Right hindlimb (tissue), 1 donor: ENCODE results near the gene NCK1.

Experiments
- DNase-seq: peaks from one replicate; pipeline ENCODE4 v3.0.0-alpha.2; 2018

The NCK1 gene

GRCh38 chr3:136861890-136862616 is at the start of gene NCK1:
Gene NCK1, plus strand, starts transcription at chr3:136862208. Its CDS starts 65,794 bp downstream, at chr3:136928002.
- peak; percentile 99 for DNase-seq

DNA sequence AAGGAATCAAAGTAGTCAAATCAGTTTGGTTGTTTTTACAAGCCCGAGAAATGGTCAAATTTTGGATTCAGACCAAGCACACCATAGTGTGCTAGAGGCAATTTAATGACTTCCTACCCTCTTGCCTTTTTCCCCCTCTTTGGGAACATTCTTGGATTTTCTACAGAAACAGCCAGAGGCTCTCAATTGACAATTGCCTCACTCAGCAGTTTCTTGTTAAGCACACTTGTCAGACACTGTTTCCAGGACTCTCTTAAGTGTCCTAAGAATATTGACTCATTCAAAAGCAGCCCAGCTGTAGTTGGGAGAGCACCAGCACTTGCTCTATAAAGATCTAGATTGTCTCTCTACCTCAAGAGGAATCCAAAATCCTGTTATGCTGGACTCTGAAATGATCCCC is 44.6 kb upstream of the NCK1 start:
- DNase-seq, result no peak

- DNase-seq, result peak; percentile 27
Measured at GRCh38 chr3:136818191-136818768, 43.7 kb upstream of the NCK1 start.

DNA sequence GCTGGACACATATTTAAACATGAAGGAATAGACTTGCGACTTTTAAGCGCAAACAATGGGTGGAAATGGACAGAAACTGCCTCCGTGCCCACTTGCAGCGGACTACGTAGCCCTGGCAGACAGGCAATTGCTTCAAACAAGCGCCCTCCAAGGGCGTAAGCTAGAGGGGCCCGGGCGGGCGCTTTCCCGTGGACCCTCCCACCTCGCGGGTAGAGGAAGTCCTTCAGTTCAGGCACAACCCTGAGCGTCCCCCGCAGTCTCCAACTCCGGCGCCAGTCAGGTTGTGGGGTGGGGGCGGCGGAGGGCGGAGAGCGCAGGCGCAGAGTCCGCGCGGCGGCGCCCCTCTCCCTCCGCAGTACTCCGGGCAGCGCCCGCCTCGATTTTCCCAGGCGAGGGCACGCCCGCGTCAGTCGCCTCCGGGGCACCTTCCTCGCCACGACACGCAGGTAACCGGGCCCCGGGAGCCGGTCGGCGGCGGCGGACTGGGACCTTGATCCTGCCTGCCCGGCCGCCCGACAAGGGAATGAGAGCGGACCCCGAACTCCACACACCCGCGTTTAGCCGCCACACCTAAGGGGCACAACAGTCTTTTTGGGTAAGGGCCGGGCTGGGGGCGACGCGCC is 43.1 kb upstream of the NCK1 start, which contains the start of gene SLC35G2:
SLC35G2 (plus strand) TSS at position 358 of the 623 bp plus-strand sequence. CDS start 35,335 bp downstream, outside the sequence.
- DNase-seq, result peak; percentile 75

- DNase-seq, result peak; percentile 54
Measured at GRCh38 chr3:136819392-136819730, 42.6 kb upstream of the NCK1 start.

GRCh38 chr3:136819731-136820679 is 42.0 kb upstream of the NCK1 start:
- DNase-seq, result peak; percentile 64

GRCh38 chr3:136831461-136831860 is 30.5 kb upstream of the NCK1 start:
- no peak for DNase-seq

DNA sequence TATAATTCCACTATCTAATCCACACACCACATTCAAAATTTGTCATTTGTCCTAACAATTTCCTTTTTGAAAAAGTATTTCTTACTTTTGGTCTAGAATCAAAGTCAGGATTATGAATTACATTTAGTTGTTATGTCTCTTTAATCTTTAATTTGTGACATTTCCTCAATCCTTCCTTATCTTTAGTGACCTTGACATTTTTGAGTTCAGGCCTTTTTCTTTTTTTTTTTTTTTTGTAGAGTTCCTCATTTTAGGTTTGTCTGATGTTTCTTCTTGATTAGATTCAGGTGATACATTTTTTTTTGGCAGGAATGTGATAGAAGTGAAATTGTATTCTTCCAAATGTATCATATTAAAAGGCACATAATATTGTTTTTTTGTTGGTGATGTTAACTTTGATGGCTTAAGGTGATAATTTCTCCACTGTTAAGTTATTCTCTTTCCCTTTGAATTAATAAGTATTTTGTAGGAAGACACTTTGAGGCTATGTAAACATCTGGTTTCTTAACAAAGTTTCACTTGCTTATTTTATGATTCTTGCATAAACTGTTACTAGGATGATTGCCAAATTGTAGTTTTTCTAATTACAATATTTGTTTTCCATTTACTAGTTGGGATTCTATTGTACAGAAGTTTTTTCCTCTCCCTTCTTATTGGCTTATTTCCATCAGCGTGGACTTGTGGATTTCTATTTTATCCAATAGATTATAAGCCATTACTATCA is 26.8 kb upstream of the NCK1 start:
- DNase-seq, result no peak

- no peak for DNase-seq
Measured at GRCh38 chr3:136835813-136836510, 26.0 kb upstream of the NCK1 start.

- no peak for DNase-seq
Measured at GRCh38 chr3:136836511-136837156, 25.4 kb upstream of the NCK1 start.

- DNase-seq, result no peak
Measured at GRCh38 chr3:136838641-136839555, 23.1 kb upstream of the NCK1 start.

- DNase-seq, result no peak
Measured at GRCh38 chr3:136839556-136839931, 22.5 kb upstream of the NCK1 start.

DNA sequence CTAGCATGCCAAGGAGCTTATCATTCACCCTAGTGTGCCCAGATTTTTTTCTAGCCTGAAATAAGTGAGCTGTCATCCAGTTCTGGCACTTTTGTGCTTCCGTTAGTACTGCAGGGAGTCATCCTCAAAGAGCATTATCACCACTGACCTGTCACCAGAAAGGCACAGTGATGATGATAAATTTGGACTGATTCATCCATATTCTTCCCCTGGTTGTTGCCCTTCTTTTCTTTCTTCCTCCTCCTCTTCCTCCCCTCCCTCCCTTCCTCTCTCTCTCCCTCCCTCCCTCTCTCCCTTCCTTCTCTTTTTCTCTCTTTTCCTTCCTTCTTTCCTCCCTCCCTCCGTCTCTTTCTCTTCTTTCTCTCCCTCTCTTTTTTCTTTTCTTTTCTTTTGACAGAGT is 21.8 kb upstream of the NCK1 start:
- no peak for DNase-seq

DNA sequence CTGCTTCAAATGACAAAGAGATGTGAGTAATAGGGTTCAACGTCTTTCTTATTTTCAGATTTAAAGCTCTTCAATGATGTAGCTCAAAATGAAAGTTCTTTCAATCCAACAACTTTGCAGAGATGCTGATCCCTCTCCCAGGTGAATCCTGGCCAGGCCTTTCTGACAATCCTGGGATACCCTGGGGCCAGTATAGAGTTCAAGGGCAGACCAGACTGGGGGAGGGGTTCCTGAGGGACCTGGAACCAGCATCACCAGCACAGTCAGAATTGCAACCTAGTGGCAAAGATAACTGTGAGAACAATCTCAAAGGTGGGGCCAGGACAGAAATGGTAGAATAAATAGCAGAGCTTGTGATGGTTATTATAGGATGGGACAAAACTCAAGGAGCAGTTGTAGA is 19.7 kb upstream of the NCK1 start:
- no peak for DNase-seq

DNA sequence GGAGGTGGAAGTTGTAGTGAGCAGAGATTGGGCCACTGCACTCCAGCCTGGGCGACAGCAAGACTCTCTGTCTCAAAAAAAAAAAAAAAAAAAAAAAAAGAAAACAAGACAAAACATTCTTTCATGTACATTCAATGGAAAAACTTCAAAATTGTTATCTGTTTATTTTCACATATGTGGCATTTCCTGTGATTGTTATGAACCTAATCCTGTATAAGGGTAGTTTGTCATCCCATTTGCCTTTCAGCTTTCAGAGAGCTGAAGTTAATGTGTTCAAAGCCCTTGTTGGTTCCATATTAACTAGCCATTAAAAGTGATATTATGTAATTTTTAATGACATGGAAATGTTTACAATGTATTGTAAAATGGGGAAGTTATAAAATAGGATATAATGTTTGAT is 17.3 kb upstream of the NCK1 start:
- DNase-seq, result no peak

- DNase-seq, result no peak
Measured at GRCh38 chr3:136852180-136852579, 9.8 kb upstream of the NCK1 start.

DNA sequence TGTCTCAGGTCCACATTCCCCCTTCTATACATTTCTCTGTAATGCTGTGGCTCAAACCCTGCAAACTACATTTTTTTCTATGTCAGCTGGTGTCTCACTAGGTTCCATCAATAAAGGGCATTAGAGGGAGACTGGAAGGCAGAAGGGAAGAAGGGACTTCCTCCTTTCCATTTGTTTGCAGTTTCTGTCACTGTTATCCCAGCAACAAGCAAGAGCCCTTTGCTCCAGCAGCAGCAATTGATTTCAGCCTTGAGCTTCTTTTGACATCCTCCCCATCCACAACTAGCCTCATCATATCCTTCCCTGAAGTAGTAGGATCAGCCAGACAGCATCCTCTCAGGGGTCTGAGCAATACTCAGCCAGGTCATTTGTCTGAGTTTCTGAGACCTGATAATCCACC is 5.3 kb upstream of the NCK1 start:
- no peak for DNase-seq

DNA sequence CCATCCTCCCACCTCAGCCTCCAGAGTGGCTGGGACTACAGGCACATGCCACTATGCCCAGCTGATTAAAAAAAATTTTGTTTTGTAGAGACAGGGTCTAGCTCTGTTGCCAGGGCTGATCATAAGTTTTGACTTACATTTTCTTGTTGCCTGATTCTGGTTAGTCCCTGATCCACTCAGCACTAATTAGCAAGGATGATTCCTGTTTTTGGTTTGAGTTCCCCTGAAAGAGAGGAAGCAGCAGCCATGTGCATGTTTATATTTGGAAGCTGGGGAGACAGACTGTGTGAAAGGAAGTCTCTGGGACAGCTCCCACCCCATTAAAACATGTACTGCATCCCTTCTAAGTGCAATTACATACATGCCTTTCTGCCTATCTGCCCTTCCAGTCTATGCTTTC is 3.6 kb upstream of the NCK1 start:
- no peak for DNase-seq

DNA sequence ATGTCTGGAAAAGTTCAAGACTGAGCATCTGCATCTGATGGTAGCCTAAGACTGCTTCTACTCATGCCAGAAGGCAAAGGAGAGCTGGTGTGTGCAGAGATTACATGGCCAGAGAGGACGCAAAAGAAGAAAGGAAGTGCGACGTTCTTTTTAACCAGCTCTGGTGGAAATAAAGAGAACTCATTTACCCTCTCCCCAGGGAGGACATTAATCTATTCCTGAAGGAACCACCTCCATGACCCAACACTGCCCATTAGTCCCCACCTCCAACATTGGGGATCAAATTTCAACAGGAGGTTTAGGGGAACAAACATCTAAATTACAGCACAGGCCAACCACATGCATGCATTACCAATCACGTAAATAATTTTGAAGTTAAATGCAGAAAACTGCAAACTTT is 1.5 kb upstream of the NCK1 start:
- no peak for DNase-seq
